ENCODE results near the gene PPP2R2B. TPM values are rescaled to one million over a fixed set of nuclear protein-coding genes. Genes with fewer than 3 reads are reported as not detected.

PPP2R2B gene
- total RNA-seq, 2 donors from 2014 or later: 0.35 to 0.93 TPM

- H3K9me3 ChIP-seq: no peaks in the 10 kb centered on the region
- intact Hi-C loops (cut with DNase I): no loop called here
- H3K4me1 ChIP-seq: no peaks in the 10 kb centered on the region
These were observed 112.5 kb downstream of the PPP2R2B start for GRCh38 chr5:146766013-146766412.

GRCh38 chr5:146765089-146765832 is 113.3 kb downstream of the PPP2R2B start:
- Histone ChIP-seq H3K27me3 (no peaks in the 10 kb centered on the region), H3K36me3 (no peaks in the 10 kb centered on the region), H3K9me3 (no peaks in the 10 kb centered on the region), H3K4me3 (no peak overlapping the region), H3K9ac (ENCODE audit: low read depth in 2 of 2, low read length in 2 of 2) (no peak overlapping the region), H3K4me1 (no peaks in the 10 kb centered on the region), H3K27ac (no peak overlapping the region)
- no peak for DNase-seq
- TF ChIP-seq CTCF (IDR thresholded peaks at IDR 0.05): no peak
- intact Hi-C loops (cut with DNase I): no loop called here

More at GRCh38 chr5:146766013-146766412, 112.5 kb downstream of the PPP2R2B start:
- Histone ChIP-seq H3K36me3 (no peaks in the 10 kb centered on the region), H3K27me3 (no peaks in the 10 kb centered on the region), H3K27ac (no peak overlapping the region), H3K4me3 (no peak overlapping the region), H3K9ac (ENCODE audit: low read depth in 2 of 2, low read length in 2 of 2) (no peak overlapping the region)
- DNase-seq: no peak
- TF ChIP-seq CTCF (IDR thresholded peaks at IDR 0.05): no peak

GRCh38 chr5:146762830-146763229 is 115.7 kb downstream of the PPP2R2B start:
- no peak overlapping the region for H3K4me3 ChIP-seq
- no peak overlapping the region for H3K9ac ChIP-seq (ENCODE audit: low read depth in 2 of 2, low read length in 2 of 2)
- H3K36me3 ChIP-seq: no peaks in the 10 kb centered on the region
- H3K9me3 ChIP-seq: no peaks in the 10 kb centered on the region
- intact Hi-C loops (cut with DNase I): no loop called here
- no peak for TF ChIP-seq CTCF (IDR thresholded peaks at IDR 0.05)
- H3K27me3 ChIP-seq: no peaks in the 10 kb centered on the region
- no peaks in the 10 kb centered on the region for H3K4me1 ChIP-seq
- no peak overlapping the region for H3K27ac ChIP-seq
- DNase-seq: no peak

- Histone ChIP-seq H3K36me3 (no peaks in the 10 kb centered on the region), H3K9me3 (no peaks in the 10 kb centered on the region), H3K4me3 (no peak overlapping the region), H3K4me1 (no peaks in the 10 kb centered on the region), H3K27ac (no peak overlapping the region), H3K27me3 (no peaks in the 10 kb centered on the region), H3K9ac (ENCODE audit: low read depth in 2 of 2, low read length in 2 of 2) (no peak overlapping the region)
- TF ChIP-seq CTCF (IDR thresholded peaks at IDR 0.05): no peak
- intact Hi-C loops (cut with DNase I): no loop called here
- no peak for DNase-seq
These were observed 116.7 kb downstream of the PPP2R2B start for GRCh38 chr5:146761811-146762210.

GRCh38 chr5:146758938-146759337 is 119.6 kb downstream of the PPP2R2B start:
- no peaks in the 10 kb centered on the region for H3K36me3 ChIP-seq
- no peak overlapping the region for H3K27ac ChIP-seq
- no peaks in the 10 kb centered on the region for H3K4me1 ChIP-seq
- intact Hi-C loops (cut with DNase I): no loop called here
- no peak overlapping the region for H3K9ac ChIP-seq (ENCODE audit: low read depth in 2 of 2, low read length in 2 of 2)
- no peak overlapping the region for H3K4me3 ChIP-seq
- H3K27me3 ChIP-seq: no peaks in the 10 kb centered on the region
- H3K9me3 ChIP-seq: no peaks in the 10 kb centered on the region
- no peak for DNase-seq
- TF ChIP-seq CTCF (IDR thresholded peaks at IDR 0.05): no peak

Measured in colonic mucosa (tissue), 4 donors.